MCF 10A (cell line): Measurements from ENCODE around the gene TUBB3. TPM values are rescaled to one million over a fixed set of nuclear protein-coding genes. Genes with fewer than 3 reads are reported as not detected.
"Not testable (repeated sequence)": the region's sequence is repeated elsewhere in the genome, so short reads cannot be mapped to it uniquely, and the experiment has no call there.

Experiments used
- BruUV-seq: library from RNA; stranded (reverse); fragments of 400-500 nt; replicated peaks from 2 replicates; lab custom pipeline; 2021; lab: Mats Ljungman, UMichigan
- CTCF ChIA-PET: fragments of 300-600 bp; sonication (Branson Sonifier 250); formaldehyde crosslinking; extraction: SDS; loops from one replicate; lab custom pipeline; 2021; ENCODE audit warnings: antibody characterized with exemption, inconsistent platforms; lab: Yijun Ruan, JAX
- POLR2A ChIA-PET: fragments of 300-600, 350-650 bp; sonication (Branson Sonifier 250); formaldehyde crosslinking; extraction: SDS; loops from one replicate; lab custom pipeline; 2020; ENCODE audit warnings: antibody characterized with exemption, inconsistent platforms; lab: Yijun Ruan, JAX
- DNase-seq: peaks from one replicate; pipeline ENCODE4 v3.0.0-alpha.2; 2018; ENCODE audit not compliant: unreplicated experiment
- H3K27ac Mint-ChIP-seq: one replicate; pipeline ENCODE4 v1.8.0; 2022; ENCODE audit warnings: mild to moderate bottlenecking, low read depth, mixed read lengths; ENCODE audit not compliant: unreplicated experiment
- H3K27me3 Mint-ChIP-seq: one replicate; pipeline ENCODE4 v1.8.0; 2022; ENCODE audit warnings: mixed read lengths; ENCODE audit not compliant: insufficient read depth, unreplicated experiment
- H3K36me3 Mint-ChIP-seq: one replicate; pipeline ENCODE4 v1.8.0; 2022; ENCODE audit warnings: mild to moderate bottlenecking, moderate library complexity, mixed read lengths; ENCODE audit not compliant: insufficient read depth, unreplicated experiment
- H3K4me1 Mint-ChIP-seq: one replicate; pipeline ENCODE4 v1.8.0; 2022; ENCODE audit warnings: mixed read lengths; ENCODE audit not compliant: insufficient read depth, unreplicated experiment
- H3K4me3 Mint-ChIP-seq: one replicate; pipeline ENCODE4 v1.8.0; 2022; ENCODE audit warnings: mild to moderate bottlenecking, moderate library complexity, mixed read lengths; ENCODE audit not compliant: unreplicated experiment
- H3K9me3 Mint-ChIP-seq: one replicate; pipeline ENCODE4 v1.8.0; 2022; ENCODE audit warnings: mixed read lengths; ENCODE audit not compliant: unreplicated experiment
- intact Hi-C: fragments of 100-400 bp; cut with micrococcal nuclease; formaldehyde crosslinking; loops from 2 replicates; pipeline ENCODE4 v1.14.1; 2022
- total RNA-seq: library from RNA; stranded (reverse); gene quantifications from 2 replicates; pipeline ENCODE4 v1.2.3, GENCODE V29; 2022
- TF ChIP-seq, protein P1 (sequence below): fragments of 200-600 bp; IDR thresholded peaks from one replicate; pipeline ENCODE4 v1.8.0; 2022; ENCODE audit warnings: antibody characterized with exemption, mild to moderate bottlenecking; ENCODE audit not compliant: unreplicated experiment

TUBB3 gene
- total RNA-seq, 1 experiment from 2014 or later = 23.0 TPM

GRCh38 chr16:89962754-89963498 lies 39.8 kb downstream of the TUBB3 start:
- CTCF ChIA-PET = interaction anchor here (0.5 to 0.7 kb wide), 3 partner anchors 13 to 284 kb away, joined by 3 to 5 read pairs (median 4); partner anchors contain the start of gene DEF8

DNA sequence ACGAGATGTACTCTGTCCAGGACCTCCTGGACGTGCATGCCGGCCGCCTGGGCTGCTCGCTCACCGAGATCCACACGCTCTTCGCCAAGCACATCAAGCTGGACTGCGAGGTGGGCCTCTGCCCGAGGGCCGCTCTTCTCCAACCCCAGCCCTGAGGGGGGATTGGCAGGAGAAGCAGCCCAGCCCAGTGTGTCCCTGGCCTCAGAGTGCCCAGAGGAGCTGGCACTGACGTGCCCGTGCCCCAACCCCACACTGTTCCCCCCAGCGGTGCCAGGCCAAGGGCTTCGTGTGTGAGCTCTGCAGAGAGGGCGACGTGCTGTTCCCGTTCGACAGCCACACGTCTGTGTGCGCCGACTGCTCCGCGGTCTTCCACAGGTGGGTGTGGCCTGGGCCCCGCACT lies 41.1 kb downstream of the TUBB3 start:
- Mint-ChIP-seq H3K36me3 (peaks cover 19% of the 10 kb centered on the region), H3K27me3 (no peaks in the 10 kb centered on the region), H3K4me1 (no peaks in the 10 kb centered on the region), H3K9me3 (no peaks in the 10 kb centered on the region), H3K27ac (no peak overlapping the region), H3K4me3 (no peak overlapping the region)
- no peak for DNase-seq
- ChIA-PET POLR2A (no interaction called here), CTCF (no interaction called here)
- TF ChIP-seq, protein P1, sequence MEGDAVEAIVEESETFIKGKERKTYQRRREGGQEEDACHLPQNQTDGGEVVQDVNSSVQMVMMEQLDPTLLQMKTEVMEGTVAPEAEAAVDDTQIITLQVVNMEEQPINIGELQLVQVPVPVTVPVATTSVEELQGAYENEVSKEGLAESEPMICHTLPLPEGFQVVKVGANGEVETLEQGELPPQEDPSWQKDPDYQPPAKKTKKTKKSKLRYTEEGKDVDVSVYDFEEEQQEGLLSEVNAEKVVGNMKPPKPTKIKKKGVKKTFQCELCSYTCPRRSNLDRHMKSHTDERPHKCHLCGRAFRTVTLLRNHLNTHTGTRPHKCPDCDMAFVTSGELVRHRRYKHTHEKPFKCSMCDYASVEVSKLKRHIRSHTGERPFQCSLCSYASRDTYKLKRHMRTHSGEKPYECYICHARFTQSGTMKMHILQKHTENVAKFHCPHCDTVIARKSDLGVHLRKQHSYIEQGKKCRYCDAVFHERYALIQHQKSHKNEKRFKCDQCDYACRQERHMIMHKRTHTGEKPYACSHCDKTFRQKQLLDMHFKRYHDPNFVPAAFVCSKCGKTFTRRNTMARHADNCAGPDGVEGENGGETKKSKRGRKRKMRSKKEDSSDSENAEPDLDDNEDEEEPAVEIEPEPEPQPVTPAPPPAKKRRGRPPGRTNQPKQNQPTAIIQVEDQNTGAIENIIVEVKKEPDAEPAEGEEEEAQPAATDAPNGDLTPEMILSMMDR = no peak
- intact Hi-C loops = no loop called here
- no TSS peak for BruUV-seq

More at GRCh38 chr16:89962754-89963498, 39.8 kb downstream of the TUBB3 start:
- intact Hi-C loops = no loop called here
- Mint-ChIP-seq H3K27ac (no peak overlapping the region), H3K27me3 (no peaks in the 10 kb centered on the region), H3K9me3 (no peaks in the 10 kb centered on the region), H3K4me1 (no peaks in the 10 kb centered on the region), H3K36me3 (peaks cover 17% of the 10 kb centered on the region), H3K4me3 (no peak overlapping the region)
- TF ChIP-seq, protein P1 = no peak
- DNase-seq = no peak
- BruUV-seq = no TSS peak
- POLR2A ChIA-PET = interaction anchor here (1.2 kb wide), 1 partner anchor 21 kb away, joined by 4 read pairs; no protein-coding TSS in a partner anchor

DNA sequence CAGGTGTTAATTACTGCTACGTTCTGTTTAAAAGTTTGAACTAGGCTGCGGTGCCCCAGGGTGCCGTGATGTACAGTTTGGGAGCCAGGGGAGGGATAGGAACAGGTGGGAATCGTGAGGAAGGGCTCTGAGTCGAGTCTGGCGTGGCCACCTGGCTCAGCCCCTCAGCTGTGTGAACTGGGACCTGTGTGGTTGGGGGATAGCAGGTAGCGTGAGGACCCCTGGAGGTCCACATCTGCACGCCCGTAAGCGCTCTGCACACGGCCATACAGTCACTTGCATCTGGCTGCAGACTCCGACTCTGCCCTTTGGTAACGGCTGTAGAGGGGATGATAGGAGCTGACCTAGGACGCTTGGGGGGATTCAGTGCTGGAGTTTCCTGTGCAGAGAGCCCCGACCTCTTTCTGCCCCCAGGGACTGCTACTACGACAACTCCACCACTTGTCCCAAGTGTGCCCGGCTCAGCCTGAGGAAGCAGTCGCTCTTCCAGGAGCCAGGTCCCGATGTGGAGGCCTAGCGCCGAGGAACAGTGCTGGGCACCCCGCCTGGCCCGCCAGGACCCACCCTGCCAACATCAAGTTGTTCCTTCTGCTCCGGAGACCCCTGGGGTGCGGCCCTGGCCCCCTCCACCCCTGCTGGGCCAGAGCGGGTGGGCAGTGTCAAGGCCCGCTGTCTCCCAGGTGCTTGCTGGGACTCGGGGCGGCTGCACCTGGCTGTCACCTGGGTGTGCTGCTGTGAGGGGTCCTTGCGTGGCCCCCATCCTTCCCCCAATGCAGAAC lies 42.5 kb downstream of the TUBB3 start:
- intact Hi-C loops = no loop called here
- BruUV-seq = no TSS peak
- Mint-ChIP-seq H3K27me3 (no peaks in the 10 kb centered on the region), H3K4me1 (no peaks in the 10 kb centered on the region), H3K27ac (no peak overlapping the region), H3K4me3 (no peak overlapping the region), H3K36me3 (peaks cover 14% of the 10 kb centered on the region), H3K9me3 (no peaks in the 10 kb centered on the region)
- CTCF ChIA-PET = interaction anchor here (0.6 kb wide), 1 partner anchor 17 kb away, joined by 3 read pairs; no protein-coding TSS in a partner anchor
- DNase-seq = no peak
- TF ChIP-seq, protein P1 = no peak
- POLR2A ChIA-PET = interaction anchor here (0.6 to 1.0 kb wide), 2 partner anchors 12 to 48 kb away, joined by 3 read pairs; no protein-coding TSS in a partner anchor

GRCh38 chr16:89966756-89967155 lies 43.6 kb downstream of the TUBB3 start:
- BruUV-seq = no TSS peak
- H3K27me3 Mint-ChIP-seq = no peaks in the 10 kb centered on the region
- ChIA-PET POLR2A (no interaction called here), CTCF (no interaction called here)
- TF ChIP-seq, protein P1 = no peak
- H3K4me3 Mint-ChIP-seq = no peak overlapping the region
- intact Hi-C loops = no loop called here
- no peak for DNase-seq
- H3K27ac Mint-ChIP-seq = no peak overlapping the region
- no peaks in the 10 kb centered on the region for H3K9me3 Mint-ChIP-seq
- H3K36me3 Mint-ChIP-seq = peaks cover 10% of the 10 kb centered on the region
- H3K4me1 Mint-ChIP-seq = no peaks in the 10 kb centered on the region

GRCh38 chr16:89967436-89967835 lies 44.3 kb downstream of the TUBB3 start:
- peaks cover 17% of the 10 kb centered on the region for H3K36me3 Mint-ChIP-seq
- H3K4me1 Mint-ChIP-seq, H3K27me3 Mint-ChIP-seq, H3K9me3 Mint-ChIP-seq, POLR2A ChIA-PET, DNase-seq, H3K27ac Mint-ChIP-seq, H3K4me3 Mint-ChIP-seq, intact Hi-C loops, CTCF ChIA-PET: not testable (repeated sequence)
- BruUV-seq = TSS peak; percentile 27

- H3K9me3 Mint-ChIP-seq, H3K4me3 Mint-ChIP-seq, POLR2A ChIA-PET, intact Hi-C loops, H3K4me1 Mint-ChIP-seq, H3K27ac Mint-ChIP-seq, DNase-seq, H3K27me3 Mint-ChIP-seq, BruUV-seq: not testable (repeated sequence)
- CTCF ChIA-PET = interaction anchor here (0.6 kb wide), 1 partner anchor 15 kb away, joined by 4 read pairs; no protein-coding TSS in a partner anchor
- peaks cover 23% of the 10 kb centered on the region for H3K36me3 Mint-ChIP-seq
Observed at GRCh38 chr16:89968074-89968473, 44.9 kb downstream of the TUBB3 start.
